ENCODE measurements around the gene ARFGEF3. TPM values are rescaled to one million over a fixed set of nuclear protein-coding genes. Genes with fewer than 3 reads are reported as not detected.

ARFGEF3 gene
- total RNA-seq, 1 donor from 2014 or later, result 28.6 TPM

- no peak for TF ChIP-seq CTCF (IDR thresholded peaks at IDR 0.05; ENCODE audit: unreplicated experiment)
- H3K36me3 Mint-ChIP-seq (ENCODE audit: insufficient read depth), result no peaks in the 10 kb centered on the region
- no peak for DNase-seq (ENCODE audit: low spot score, unreplicated experiment)
- peak overlapping the region; percentile 3 for H3K27ac Mint-ChIP-seq
- no peak overlapping the region for H3K4me3 Mint-ChIP-seq (ENCODE audit: low read depth)
- no peaks in the 10 kb centered on the region for H3K27me3 Mint-ChIP-seq
- no peaks in the 10 kb centered on the region for H3K9me3 Mint-ChIP-seq (ENCODE audit: low read depth)
- peaks cover 30% of the 10 kb centered on the region for H3K4me1 Mint-ChIP-seq (ENCODE audit: low read depth)
Observed at GRCh38 chr6:138272533-138273315, 111.0 kb downstream of the ARFGEF3 start.

- peaks cover 19% of the 10 kb centered on the region for H3K4me1 Mint-ChIP-seq (ENCODE audit: low read depth)
- no peak overlapping the region for H3K27ac Mint-ChIP-seq
- no peak for TF ChIP-seq CTCF (IDR thresholded peaks at IDR 0.05; ENCODE audit: unreplicated experiment)
- no peaks in the 10 kb centered on the region for H3K27me3 Mint-ChIP-seq
- H3K4me3 Mint-ChIP-seq (ENCODE audit: low read depth), result no peak overlapping the region
- no peaks in the 10 kb centered on the region for H3K9me3 Mint-ChIP-seq (ENCODE audit: low read depth)
- DNase-seq (ENCODE audit: low spot score, unreplicated experiment), result no peak
- H3K36me3 Mint-ChIP-seq (ENCODE audit: insufficient read depth), result peaks cover 1% of the 10 kb centered on the region
Observed at GRCh38 chr6:138275976-138276375, 114.2 kb downstream of the ARFGEF3 start.

- TF ChIP-seq CTCF (IDR thresholded peaks at IDR 0.05; ENCODE audit: unreplicated experiment), result no peak
- no peaks in the 10 kb centered on the region for H3K9me3 Mint-ChIP-seq (ENCODE audit: low read depth)
- H3K27ac Mint-ChIP-seq, result peak overlapping the region; percentile 88
- H3K36me3 Mint-ChIP-seq (ENCODE audit: insufficient read depth), result peaks cover 5% of the 10 kb centered on the region
- no peaks in the 10 kb centered on the region for H3K27me3 Mint-ChIP-seq
- H3K4me3 Mint-ChIP-seq (ENCODE audit: low read depth), result no peak overlapping the region
- no peak for DNase-seq (ENCODE audit: low spot score, unreplicated experiment)
- H3K4me1 Mint-ChIP-seq (ENCODE audit: low read depth), result peaks cover 16% of the 10 kb centered on the region
Observed at GRCh38 chr6:138277835-138278234, 116.1 kb downstream of the ARFGEF3 start.

GRCh38 chr6:138278326-138278725 is 116.6 kb downstream of the ARFGEF3 start:
- Mint-ChIP-seq H3K36me3 (ENCODE audit: insufficient read depth) (peaks cover 5% of the 10 kb centered on the region), H3K9me3 (ENCODE audit: low read depth) (no peaks in the 10 kb centered on the region), H3K4me3 (ENCODE audit: low read depth) (no peak overlapping the region), H3K27me3 (no peaks in the 10 kb centered on the region), H3K4me1 (ENCODE audit: low read depth) (peaks cover 11% of the 10 kb centered on the region), H3K27ac (no peak overlapping the region)
- peak; percentile 48 for TF ChIP-seq CTCF (IDR thresholded peaks at IDR 0.05; ENCODE audit: unreplicated experiment)
- DNase-seq (ENCODE audit: low spot score, unreplicated experiment), result no peak

- H3K27ac Mint-ChIP-seq, result no peak overlapping the region
- H3K36me3 Mint-ChIP-seq (ENCODE audit: insufficient read depth), result peaks cover 23% of the 10 kb centered on the region
- no peaks in the 10 kb centered on the region for H3K9me3 Mint-ChIP-seq (ENCODE audit: low read depth)
- peaks cover 2% of the 10 kb centered on the region for H3K4me1 Mint-ChIP-seq (ENCODE audit: low read depth)
- no peaks in the 10 kb centered on the region for H3K27me3 Mint-ChIP-seq
- no peak for DNase-seq (ENCODE audit: low spot score, unreplicated experiment)
- no peak overlapping the region for H3K4me3 Mint-ChIP-seq (ENCODE audit: low read depth)
- TF ChIP-seq CTCF (IDR thresholded peaks at IDR 0.05; ENCODE audit: unreplicated experiment), result peak; percentile 19
Observed at GRCh38 chr6:138285800-138286199, 124.1 kb downstream of the ARFGEF3 start.

Data from progenitor cell of endocrine pancreas (in vitro differentiated cells).